Measurements from ENCODE around the gene AP3B1. TPM values are rescaled to one million over a fixed set of nuclear protein-coding genes. Genes with fewer than 3 reads are reported as not detected.

The AP3B1 gene
- total RNA-seq, 1 donor: 77.4 TPM

GRCh38 chr5:78289911-78290310 lies 4.6 kb downstream of the AP3B1 start:
- peaks cover 30% of the 10 kb centered on the region for H3K4me1 ChIP-seq (ENCODE audit: insufficient read depth, low read length)
- peaks cover 87% of the 10 kb centered on the region for H3K79me2 ChIP-seq (ENCODE audit: insufficient read depth, low read length)
- no peak overlapping the region for H3K4me3 ChIP-seq (ENCODE audit: insufficient read depth, low read length)
- no peaks in the 10 kb centered on the region for H3K36me3 ChIP-seq (ENCODE audit: insufficient read depth, low read length)
- no peaks in the 10 kb centered on the region for H3K9me3 ChIP-seq (ENCODE audit: low read depth, low read length)
- no peak for DNase-seq (ENCODE audit: insufficient read length, low spot score, missing footprints)
- H3K27me3 ChIP-seq (ENCODE audit: insufficient read depth, low read length): no peaks in the 10 kb centered on the region
- H2AFZ ChIP-seq (ENCODE audit: low read length): no peak overlapping the region
- H4K20me1 ChIP-seq (ENCODE audit: insufficient read depth, low read length): peaks cover 4% of the 10 kb centered on the region
- no peak overlapping the region for H3K4me2 ChIP-seq (ENCODE audit: insufficient read depth, low read length)
- no peak overlapping the region for H3K27ac ChIP-seq (ENCODE audit: low read depth, low read length)
- TF ChIP-seq, protein P1, sequence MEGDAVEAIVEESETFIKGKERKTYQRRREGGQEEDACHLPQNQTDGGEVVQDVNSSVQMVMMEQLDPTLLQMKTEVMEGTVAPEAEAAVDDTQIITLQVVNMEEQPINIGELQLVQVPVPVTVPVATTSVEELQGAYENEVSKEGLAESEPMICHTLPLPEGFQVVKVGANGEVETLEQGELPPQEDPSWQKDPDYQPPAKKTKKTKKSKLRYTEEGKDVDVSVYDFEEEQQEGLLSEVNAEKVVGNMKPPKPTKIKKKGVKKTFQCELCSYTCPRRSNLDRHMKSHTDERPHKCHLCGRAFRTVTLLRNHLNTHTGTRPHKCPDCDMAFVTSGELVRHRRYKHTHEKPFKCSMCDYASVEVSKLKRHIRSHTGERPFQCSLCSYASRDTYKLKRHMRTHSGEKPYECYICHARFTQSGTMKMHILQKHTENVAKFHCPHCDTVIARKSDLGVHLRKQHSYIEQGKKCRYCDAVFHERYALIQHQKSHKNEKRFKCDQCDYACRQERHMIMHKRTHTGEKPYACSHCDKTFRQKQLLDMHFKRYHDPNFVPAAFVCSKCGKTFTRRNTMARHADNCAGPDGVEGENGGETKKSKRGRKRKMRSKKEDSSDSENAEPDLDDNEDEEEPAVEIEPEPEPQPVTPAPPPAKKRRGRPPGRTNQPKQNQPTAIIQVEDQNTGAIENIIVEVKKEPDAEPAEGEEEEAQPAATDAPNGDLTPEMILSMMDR (IDR thresholded peaks at IDR 0.05; ENCODE audit: extremely low read depth, low read depth, low read length): no peak

DNA sequence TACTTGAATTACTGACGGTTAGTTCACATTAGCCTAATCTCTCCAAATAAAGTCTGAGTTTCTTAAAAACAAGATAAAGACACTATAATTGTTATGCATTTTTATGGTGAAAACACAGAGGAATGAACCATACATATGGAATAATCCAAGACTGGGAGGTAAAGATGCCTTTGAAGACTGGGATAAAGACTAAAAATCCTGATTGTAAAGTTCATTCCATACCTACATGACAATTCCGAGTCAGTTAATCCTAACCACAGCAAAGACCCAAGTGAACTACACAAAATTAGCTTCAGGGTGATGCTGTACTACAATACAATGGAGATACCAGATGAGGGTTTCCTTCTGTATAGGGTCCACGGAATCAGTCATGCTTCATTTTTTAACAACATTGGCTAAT lies 6.3 kb downstream of the AP3B1 start:
- TF ChIP-seq, protein P1 (IDR thresholded peaks at IDR 0.05; ENCODE audit: extremely low read depth, low read depth, low read length): no peak
- H3K4me3 ChIP-seq (ENCODE audit: insufficient read depth, low read length): no peak overlapping the region

DNA sequence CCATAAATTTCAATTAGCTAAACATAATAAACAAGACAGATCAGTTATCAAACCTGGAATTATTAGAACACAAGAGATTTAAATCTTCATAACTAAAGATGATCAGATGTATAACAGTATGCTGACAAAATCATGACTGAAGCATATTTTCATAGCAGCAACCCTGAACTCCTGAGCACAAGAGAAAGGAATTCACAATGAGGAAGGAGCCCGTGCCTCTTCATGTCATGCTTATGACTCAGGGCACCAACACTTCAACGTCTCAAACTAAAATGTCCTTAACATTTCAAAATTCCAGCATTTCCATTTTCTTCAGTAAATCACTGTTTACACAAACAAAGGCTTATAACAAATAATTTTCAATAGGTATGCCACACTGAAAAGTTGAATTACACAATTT lies 6.7 kb downstream of the AP3B1 start:
- H3K4me2 ChIP-seq (ENCODE audit: insufficient read depth, low read length): peak overlapping the region; percentile 69
- H3K9me3 ChIP-seq (ENCODE audit: low read depth, low read length): no peaks in the 10 kb centered on the region
- H3K4me1 ChIP-seq (ENCODE audit: insufficient read depth, low read length): peaks cover 27% of the 10 kb centered on the region
- H3K4me3 ChIP-seq (ENCODE audit: insufficient read depth, low read length): no peak overlapping the region
- H4K20me1 ChIP-seq (ENCODE audit: insufficient read depth, low read length): peaks cover 4% of the 10 kb centered on the region
- no peaks in the 10 kb centered on the region for H3K36me3 ChIP-seq (ENCODE audit: insufficient read depth, low read length)
- DNase-seq (ENCODE audit: insufficient read length, low spot score, missing footprints): peak; percentile 88
- no peaks in the 10 kb centered on the region for H3K27me3 ChIP-seq (ENCODE audit: insufficient read depth, low read length)
- TF ChIP-seq, protein P1 (IDR thresholded peaks at IDR 0.05; ENCODE audit: extremely low read depth, low read depth, low read length): no peak
- H3K27ac ChIP-seq (ENCODE audit: low read depth, low read length): peak overlapping the region; percentile 75
- H3K79me2 ChIP-seq (ENCODE audit: insufficient read depth, low read length): peaks cover 91% of the 10 kb centered on the region
- no peak overlapping the region for H2AFZ ChIP-seq (ENCODE audit: low read length)

More for the DNA sequence above, 6.3 kb downstream of the AP3B1 start:
- H2AFZ ChIP-seq (ENCODE audit: low read length): no peak overlapping the region
- H3K79me2 ChIP-seq (ENCODE audit: insufficient read depth, low read length): peaks cover 91% of the 10 kb centered on the region
- H3K4me2 ChIP-seq (ENCODE audit: insufficient read depth, low read length): peak overlapping the region; percentile 69
- H3K27ac ChIP-seq (ENCODE audit: low read depth, low read length): peak overlapping the region; percentile 75
- no peaks in the 10 kb centered on the region for H3K36me3 ChIP-seq (ENCODE audit: insufficient read depth, low read length)
- H3K4me1 ChIP-seq (ENCODE audit: insufficient read depth, low read length): peaks cover 29% of the 10 kb centered on the region
- peaks cover 4% of the 10 kb centered on the region for H4K20me1 ChIP-seq (ENCODE audit: insufficient read depth, low read length)
- no peaks in the 10 kb centered on the region for H3K27me3 ChIP-seq (ENCODE audit: insufficient read depth, low read length)
- H3K9me3 ChIP-seq (ENCODE audit: low read depth, low read length): no peaks in the 10 kb centered on the region
- no peak for DNase-seq (ENCODE audit: insufficient read length, low spot score, missing footprints)

DNA sequence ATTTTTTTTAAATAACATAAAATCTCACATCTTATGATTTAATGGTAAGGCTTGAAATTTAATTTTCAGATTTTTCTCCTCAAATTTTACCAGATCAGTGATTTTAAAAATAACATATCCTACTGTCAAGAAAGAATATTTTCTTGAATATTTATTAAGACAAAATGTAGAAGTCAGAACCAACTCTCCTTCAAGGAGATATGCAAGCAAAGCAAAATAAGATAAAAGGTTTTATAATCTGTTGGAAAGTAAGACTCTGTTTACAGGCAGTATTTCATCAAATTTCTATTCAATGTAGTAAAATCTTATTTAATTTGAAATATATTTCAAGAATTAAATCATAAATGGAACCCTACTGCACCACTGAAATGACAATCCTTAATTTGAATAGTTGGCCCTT lies 7.3 kb downstream of the AP3B1 start:
- Histone ChIP-seq H3K4me2 (ENCODE audit: insufficient read depth, low read length) (peak overlapping the region; percentile 69), H3K79me2 (ENCODE audit: insufficient read depth, low read length) (peaks cover 90% of the 10 kb centered on the region), H3K4me1 (ENCODE audit: insufficient read depth, low read length) (peaks cover 25% of the 10 kb centered on the region), H3K36me3 (ENCODE audit: insufficient read depth, low read length) (no peaks in the 10 kb centered on the region), H3K9me3 (ENCODE audit: low read depth, low read length) (no peaks in the 10 kb centered on the region), H3K4me3 (ENCODE audit: insufficient read depth, low read length) (no peak overlapping the region), H3K27me3 (ENCODE audit: insufficient read depth, low read length) (no peaks in the 10 kb centered on the region), H2AFZ (ENCODE audit: low read length) (no peak overlapping the region), H4K20me1 (ENCODE audit: insufficient read depth, low read length) (peaks cover 4% of the 10 kb centered on the region), H3K27ac (ENCODE audit: low read depth, low read length) (peak overlapping the region; percentile 75)
- TF ChIP-seq, protein P1 (IDR thresholded peaks at IDR 0.05; ENCODE audit: extremely low read depth, low read depth, low read length): no peak
- DNase-seq (ENCODE audit: insufficient read length, low spot score, missing footprints): no peak

Data from osteoblast (primary cell).